Measurements from ENCODE around the gene KRT7.

GRCh38 chr12:52238207-52238840 is 5.3 kb downstream of the KRT7 start:
- TF ChIP-seq POLR2A (IDR thresholded peaks at IDR 0.05) (no peak), CTCF (IDR thresholded peaks at IDR 0.05) (no peak), POLR2AphosphoS5 (IDR thresholded peaks at IDR 0.05) (no peak), EP300 (IDR thresholded peaks at IDR 0.05) (no peak)

Data from suprapubic skin (tissue), 4 donors.